RWPE1 (cell line): ENCODE results near the gene KL.

ENCODE experiments used
- CTCF ChIA-PET: fragments of 350-600 bp; sonication (Branson Sonifier 250); formaldehyde crosslinking; extraction: SDS; loops from one replicate; lab custom pipeline; 2021; lab: Yijun Ruan, JAX
- POLR2A ChIA-PET: fragments of 400-600 bp; formaldehyde crosslinking; extraction: SDS; loops from one replicate; lab custom pipeline; 2020; ENCODE audit warnings: antibody characterized with exemption; ENCODE audit not compliant: low non-redundant PET; lab: Yijun Ruan, JAX
- DNase-seq: peaks from one replicate; pipeline ENCODE4 v3.0.0; 2012; ENCODE audit warnings: low spot score
- H3K27ac ChIP-seq: fragments of 450-650 bp; 2 replicates; pipeline ENCODE4 v1.5.1; 2017
- TF ChIP-seq, protein P1 (sequence below): fragments of 450-650 bp; conservative IDR thresholded peaks from 2 replicates; pipeline ENCODE4 v1.5.1; 2017; ENCODE audit warnings: low read depth, mild to moderate bottlenecking

The KL gene

DNA sequence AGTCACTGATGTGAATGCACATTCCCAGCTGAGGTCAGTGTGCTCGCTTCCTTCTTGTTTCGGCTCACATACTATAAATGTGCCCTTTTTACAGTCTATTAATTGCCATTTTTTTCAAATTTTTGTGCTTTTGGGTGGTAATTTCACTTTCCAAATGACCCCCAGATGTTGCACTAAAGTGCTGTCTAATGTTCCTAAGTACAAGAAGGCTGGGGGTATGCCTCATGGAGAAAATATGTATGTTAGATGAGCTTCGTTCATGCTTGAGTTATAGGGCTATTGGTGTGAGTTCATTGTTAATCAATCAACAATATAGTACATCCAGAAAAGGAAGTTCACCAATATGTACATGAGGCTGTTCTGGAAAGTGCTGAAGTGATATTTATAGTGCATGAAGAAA lies 84.7 kb downstream of the KL start:
- CTCF ChIA-PET, result no interaction called here
- TF ChIP-seq, protein P1, sequence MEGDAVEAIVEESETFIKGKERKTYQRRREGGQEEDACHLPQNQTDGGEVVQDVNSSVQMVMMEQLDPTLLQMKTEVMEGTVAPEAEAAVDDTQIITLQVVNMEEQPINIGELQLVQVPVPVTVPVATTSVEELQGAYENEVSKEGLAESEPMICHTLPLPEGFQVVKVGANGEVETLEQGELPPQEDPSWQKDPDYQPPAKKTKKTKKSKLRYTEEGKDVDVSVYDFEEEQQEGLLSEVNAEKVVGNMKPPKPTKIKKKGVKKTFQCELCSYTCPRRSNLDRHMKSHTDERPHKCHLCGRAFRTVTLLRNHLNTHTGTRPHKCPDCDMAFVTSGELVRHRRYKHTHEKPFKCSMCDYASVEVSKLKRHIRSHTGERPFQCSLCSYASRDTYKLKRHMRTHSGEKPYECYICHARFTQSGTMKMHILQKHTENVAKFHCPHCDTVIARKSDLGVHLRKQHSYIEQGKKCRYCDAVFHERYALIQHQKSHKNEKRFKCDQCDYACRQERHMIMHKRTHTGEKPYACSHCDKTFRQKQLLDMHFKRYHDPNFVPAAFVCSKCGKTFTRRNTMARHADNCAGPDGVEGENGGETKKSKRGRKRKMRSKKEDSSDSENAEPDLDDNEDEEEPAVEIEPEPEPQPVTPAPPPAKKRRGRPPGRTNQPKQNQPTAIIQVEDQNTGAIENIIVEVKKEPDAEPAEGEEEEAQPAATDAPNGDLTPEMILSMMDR, result no peak
- no peak for DNase-seq
- no peak overlapping the region for H3K27ac ChIP-seq
- POLR2A ChIA-PET, result no interaction called here

DNA sequence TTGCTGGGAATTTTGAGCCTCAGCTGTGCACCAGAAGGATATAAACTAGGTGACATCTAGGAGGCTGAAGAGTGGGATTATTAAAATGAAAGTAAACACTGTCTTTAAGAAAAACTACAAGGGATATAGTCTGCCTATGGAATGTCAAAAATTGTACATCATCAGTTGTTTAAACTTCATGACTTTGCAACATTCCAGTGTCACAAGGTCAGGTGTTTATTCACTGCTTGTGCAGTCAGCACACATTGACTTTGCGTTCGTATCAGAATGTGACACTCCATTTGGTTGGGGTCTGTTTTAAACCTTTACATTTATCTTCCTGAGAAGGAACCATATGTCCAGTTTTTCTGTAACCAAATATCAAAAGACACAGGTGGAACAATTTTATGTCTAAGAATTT lies 85.6 kb downstream of the KL start:
- ChIA-PET CTCF (no interaction called here), POLR2A (no interaction called here)
- no peak overlapping the region for H3K27ac ChIP-seq
- no peak for DNase-seq
- TF ChIP-seq, protein P1, result no peak

DNA sequence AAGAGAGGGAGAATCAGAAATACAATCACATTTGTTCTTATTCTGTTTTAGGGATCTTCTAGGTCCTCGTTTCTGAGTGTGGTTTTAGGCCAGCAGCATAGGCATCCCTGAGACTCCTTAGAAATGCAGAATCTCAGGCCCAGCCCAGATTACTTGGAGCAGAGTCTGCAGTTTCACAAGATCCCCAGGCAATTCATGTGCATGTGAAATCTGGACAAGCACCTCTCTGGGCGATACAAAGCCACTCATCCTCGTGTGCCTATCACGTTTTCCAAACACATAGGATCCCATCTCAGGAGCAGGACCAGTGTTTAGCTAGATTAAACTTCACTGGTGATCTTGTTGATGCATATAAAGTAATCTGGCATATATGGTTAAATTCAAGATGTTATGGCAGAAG lies 87.2 kb downstream of the KL start:
- no peak overlapping the region for H3K27ac ChIP-seq
- ChIA-PET CTCF (interaction anchor here (0.6 kb wide), 1 partner anchor 125 kb away, joined by 3 read pairs; no protein-coding TSS in a partner anchor), POLR2A (no interaction called here)
- DNase-seq, result no peak
- TF ChIP-seq, protein P1, result no peak

DNA sequence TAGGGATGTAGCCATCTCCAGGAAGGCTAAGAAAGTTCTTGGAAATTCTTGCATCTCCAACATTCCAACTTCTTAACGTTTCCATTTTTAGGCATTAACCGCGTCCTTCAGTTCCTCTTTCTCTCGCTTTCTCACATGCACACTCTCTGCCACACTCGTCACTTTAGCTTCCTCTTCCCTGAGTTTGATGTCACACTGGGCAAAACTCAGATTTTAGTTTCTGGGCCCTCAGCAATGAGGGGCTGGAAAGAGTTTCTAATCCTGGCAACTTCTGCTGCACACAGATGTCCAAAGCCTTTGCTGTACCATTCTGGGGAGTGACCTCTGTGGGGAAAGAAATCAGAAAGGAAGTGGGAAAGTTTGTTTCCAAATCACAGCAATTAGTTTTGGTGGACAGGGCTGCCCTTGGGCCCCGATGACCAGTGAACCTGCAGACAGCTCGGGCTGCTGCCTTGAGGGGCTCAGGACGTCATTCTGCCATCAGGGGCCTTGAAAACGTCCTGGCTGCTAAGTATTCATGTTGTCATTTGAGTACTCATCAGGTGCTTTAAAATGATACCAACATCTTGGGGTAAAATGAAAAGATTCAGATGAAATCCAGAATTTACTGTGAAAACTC lies 89.3 kb downstream of the KL start:
- CTCF ChIA-PET, result no interaction called here
- POLR2A ChIA-PET, result no interaction called here
- H3K27ac ChIP-seq, result no peak overlapping the region
- TF ChIP-seq, protein P1, result no peak
- DNase-seq, result no peak

DNA sequence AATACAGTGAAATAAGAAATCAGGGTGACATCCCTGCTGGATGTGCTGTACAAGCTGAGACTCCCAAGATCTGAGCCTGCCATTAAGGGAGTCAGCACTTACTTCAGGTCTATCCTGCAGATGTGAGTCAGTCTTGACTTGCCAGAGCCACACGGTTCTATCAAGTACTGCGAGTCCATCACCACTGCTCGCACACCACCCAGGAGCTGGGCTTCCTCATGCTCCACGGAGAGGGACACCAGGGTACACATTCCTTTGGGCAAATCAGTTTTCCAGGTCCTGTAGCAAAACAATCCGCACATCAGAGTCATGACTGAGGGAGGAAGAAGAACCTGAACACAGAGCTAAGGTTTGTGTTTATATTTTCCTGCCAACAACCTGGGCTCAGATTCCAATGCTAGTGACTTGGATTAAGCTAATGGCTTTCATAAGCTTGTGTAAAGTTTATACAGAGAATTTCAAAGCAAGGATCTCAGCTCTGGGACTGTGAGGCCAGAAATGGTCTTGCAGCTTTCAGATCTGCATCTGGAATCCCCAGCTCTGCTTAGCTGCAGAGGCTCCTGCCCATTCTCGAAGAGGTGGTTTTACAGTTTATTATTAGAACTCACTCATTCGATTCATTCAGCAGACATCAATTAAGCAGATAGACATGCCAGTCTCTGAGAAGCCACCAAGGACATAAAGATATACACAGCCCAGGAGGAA lies 90.6 kb downstream of the KL start:
- no peak for DNase-seq
- CTCF ChIA-PET, result interaction anchor here (0.6 kb wide), 2 partner anchors 10 to 602 kb away, joined by 3 read pairs; no protein-coding TSS in a partner anchor
- TF ChIP-seq, protein P1, result no peak
- H3K27ac ChIP-seq, result no peak overlapping the region
- POLR2A ChIA-PET, result no interaction called here

DNA sequence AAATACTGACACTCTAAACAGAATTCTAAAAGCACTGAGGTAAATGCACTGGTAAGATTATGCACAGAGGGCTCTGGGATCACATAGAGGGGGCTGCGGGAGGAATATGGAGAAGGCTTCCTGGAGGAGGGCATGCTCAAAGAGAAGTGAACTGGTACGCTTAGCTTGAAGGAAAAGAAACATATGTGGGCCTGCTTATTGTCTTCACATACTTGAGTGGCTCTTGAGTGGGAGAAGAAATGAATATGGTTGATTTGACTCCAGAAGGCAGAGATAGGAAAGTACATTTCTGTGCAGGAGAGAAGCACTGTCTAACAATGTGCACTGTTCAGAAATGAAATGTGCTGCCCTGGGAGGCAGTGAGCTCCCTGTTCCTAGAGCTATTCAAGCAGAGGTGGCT lies 91.1 kb downstream of the KL start:
- TF ChIP-seq, protein P1, result no peak
- H3K27ac ChIP-seq, result no peak overlapping the region
- POLR2A ChIA-PET, result no interaction called here
- DNase-seq, result no peak
- CTCF ChIA-PET, result interaction anchor here (0.6 kb wide), 2 partner anchors 11 to 602 kb away, joined by 3 read pairs; no protein-coding TSS in a partner anchor
